OCI-LY7 (cell line): ENCODE data around the gene TM4SF1. TPM values are rescaled to one million over a fixed set of nuclear protein-coding genes. Genes with fewer than 3 reads are reported as not detected.

Experiments
- BruUV-seq: library from RNA; stranded (reverse); fragments of 400-500 nt; replicated peaks from 2 replicates; lab custom pipeline; 2021; lab: Mats Ljungman, UMichigan
- CTCF ChIA-PET: fragments of 300-600 bp; sonication (Branson Sonifier 250); formaldehyde crosslinking; loops from one replicate; lab custom pipeline; 2022; ENCODE audit warnings: antibody characterized with exemption; ENCODE audit not compliant: unreplicated experiment; lab: Charles Lee
- POLR2A ChIA-PET: fragments of 300-600 bp; sonication (Branson Sonifier 250); formaldehyde crosslinking; loops from one replicate; lab custom pipeline; 2022; ENCODE audit warnings: antibody characterized with exemption; lab: Charles Lee
- DNase-seq: peaks from one replicate; pipeline ENCODE4 v3.0.0-alpha.2; 2015; ENCODE audit warnings: low spot score
- H2AFZ ChIP-seq: fragments of 200-600 bp; sonication (generic), shearing (Covaris generic); 2 replicates; pipeline ENCODE4 v1.6.1; 2014; ENCODE audit warnings: mild to moderate bottlenecking, antibody characterized with exemption, low read length, moderate library complexity
- H3K27ac ChIP-seq: fragments of 200-600 bp; sonication (generic); 2 replicates; pipeline ENCODE4 v1.5.1; 2014; ENCODE audit warnings: mixed run types, low read depth, mild to moderate bottlenecking, moderate library complexity, low read length, inconsistent platforms; ENCODE audit not compliant: poor library complexity, severe bottlenecking
- H3K36me3 ChIP-seq: fragments of 200-600 bp; sonication (generic); 2 replicates; pipeline ENCODE4 v1.6.1; 2014; ENCODE audit warnings: mild to moderate bottlenecking, antibody characterized with exemption, low read length, moderate library complexity, mixed read lengths; ENCODE audit not compliant: insufficient read depth
- H3K4me1 ChIP-seq: fragments of 200-600 bp; sonication (generic); 2 replicates; pipeline ENCODE4 v1.5.1; 2014; ENCODE audit warnings: mild to moderate bottlenecking, low read length; ENCODE audit not compliant: insufficient read depth, poor library complexity, severe bottlenecking
- H3K4me2 ChIP-seq: fragments of 200-600 bp; sonication (generic); 2 replicates; pipeline ENCODE4 v1.6.1; 2014; ENCODE audit warnings: mild to moderate bottlenecking, low read length
- H3K4me3 ChIP-seq: fragments of 200-600 bp; sonication (generic); 2 replicates; pipeline ENCODE4 v1.5.1; 2014; ENCODE audit warnings: mild to moderate bottlenecking, low read depth, low read length; ENCODE audit not compliant: poor library complexity, severe bottlenecking
- H3K79me2 ChIP-seq: fragments of 200-600 bp; sonication (generic); 2 replicates; pipeline ENCODE4 v1.6.1; 2016; ENCODE audit warnings: low read depth, mild to moderate bottlenecking, low read length, moderate library complexity, mixed read lengths; ENCODE audit not compliant: insufficient read depth
- H3K9me2 ChIP-seq: fragments of 200-600 bp; sonication (generic); 2 replicates; pipeline ENCODE4 v1.6.1; 2016; ENCODE audit warnings: mild to moderate bottlenecking, low read length, mixed read lengths; ENCODE audit not compliant: insufficient read depth
- H3K9me3 ChIP-seq: fragments of 200-600 bp; sonication (generic); 2 replicates; pipeline ENCODE4 v1.6.1; 2014; ENCODE audit warnings: mild to moderate bottlenecking, mixed run types, low read length, mixed read lengths
- H4K20me1 ChIP-seq: fragments of 200-600 bp; sonication (generic); 2 replicates; pipeline ENCODE4 v1.6.1; 2014; ENCODE audit warnings: mild to moderate bottlenecking, antibody characterized with exemption, low read length, moderate library complexity, mixed read lengths; ENCODE audit not compliant: insufficient read depth
- CTCF ChIP-seq: fragments of 200-600 bp; sonication (generic); conservative IDR thresholded peaks from 2 replicates; pipeline ENCODE4 v1.5.1; 2014; ENCODE audit warnings: mild to moderate bottlenecking, antibody characterized with exemption, low read length, moderate library complexity, mixed read lengths
- EZH2phosphoT487 ChIP-seq: fragments of 200-600 bp; sonication (generic); IDR thresholded peaks from 2 replicates; pipeline ENCODE4 v1.6.1; 2018; ENCODE audit warnings: low read depth, borderline replicate concordance, mild to moderate bottlenecking, mixed run types, antibody characterized with exemption, low read length, moderate library complexity, mixed read lengths
- intact Hi-C: fragments of 100-400 bp; cut with micrococcal nuclease; formaldehyde crosslinking; loops from one replicate; pipeline ENCODE4 v1.10.0; 2022; ENCODE audit not compliant: unreplicated experiment
- total RNA-seq, 2 experiments: library from RNA; depleted of rRNA in 1 of 2; stranded (reverse); fragments of >200 nt in 1 of 2; shearing (Covaris generic) in 1 of 2; gene quantifications; 2 replicates each; pipeline ENCODE4 v1.2.3, GENCODE V29; 2014 to 2022

The TM4SF1 gene
- total RNA-seq, 2 experiments from 2014 or later: not detected

- CTCF ChIA-PET: no interaction called here
- BruUV-seq: no TSS peak
- Histone ChIP-seq H4K20me1 (no peaks in the 10 kb centered on the region), H2AFZ (no peak overlapping the region), H3K36me3 (no peaks in the 10 kb centered on the region), H3K9me2 (no peaks in the 10 kb centered on the region), H3K4me3 (no peak overlapping the region), H3K79me2 (no peaks in the 10 kb centered on the region), H3K4me2 (no peak overlapping the region), H3K4me1 (no peaks in the 10 kb centered on the region), H3K27ac (no peak overlapping the region), H3K9me3 (no peaks in the 10 kb centered on the region)
- intact Hi-C loops: no loop called here
- POLR2A ChIA-PET: interaction anchor here (0.9 to 1.2 kb wide), 2 partner anchors 9 to 12 kb away, joined by 3 to 4 read pairs; no protein-coding TSS in a partner anchor
- no peak for TF ChIP-seq CTCF
- TF ChIP-seq EZH2phosphoT487: no peak
- DNase-seq: no peak
Observed at GRCh38 chr3:149400645-149401044, 23.2 kb upstream of the TM4SF1 start.

- intact Hi-C loops: no loop called here
- Histone ChIP-seq H3K36me3 (no peaks in the 10 kb centered on the region), H3K4me1 (no peaks in the 10 kb centered on the region), H3K79me2 (no peaks in the 10 kb centered on the region), H3K27ac (no peak overlapping the region), H3K4me2 (no peak overlapping the region), H3K4me3 (no peak overlapping the region), H2AFZ (no peak overlapping the region), H3K9me3 (no peaks in the 10 kb centered on the region), H4K20me1 (no peaks in the 10 kb centered on the region), H3K9me2 (no peaks in the 10 kb centered on the region)
- no TSS peak for BruUV-seq
- DNase-seq: no peak
- POLR2A ChIA-PET: no interaction called here
- CTCF ChIA-PET: no interaction called here
- TF ChIP-seq CTCF (no peak), EZH2phosphoT487 (no peak)
Observed at GRCh38 chr3:149398296-149398695, 20.8 kb upstream of the TM4SF1 start.

- TF ChIP-seq CTCF: no peak
- TF ChIP-seq EZH2phosphoT487: no peak
Observed at GRCh38 chr3:149397528-149397927, 20.1 kb upstream of the TM4SF1 start.

More at GRCh38 chr3:149397528-149397927, 20.1 kb upstream of the TM4SF1 start:
- H3K9me2 ChIP-seq: no peaks in the 10 kb centered on the region
- H4K20me1 ChIP-seq: no peaks in the 10 kb centered on the region
- no peaks in the 10 kb centered on the region for H3K79me2 ChIP-seq
- H3K9me3 ChIP-seq: no peaks in the 10 kb centered on the region
- BruUV-seq: no TSS peak
- no peak overlapping the region for H2AFZ ChIP-seq
- CTCF ChIA-PET: no interaction called here
- DNase-seq: no peak
- POLR2A ChIA-PET: no interaction called here
- no peak overlapping the region for H3K4me2 ChIP-seq
- intact Hi-C loops: no loop called here
- H3K4me3 ChIP-seq: no peak overlapping the region
- no peaks in the 10 kb centered on the region for H3K4me1 ChIP-seq
- no peak overlapping the region for H3K27ac ChIP-seq
- no peaks in the 10 kb centered on the region for H3K36me3 ChIP-seq
